Adipose tissue (tissue), 3 donors: Measurements from ENCODE around the gene SELENOM. TPM values are rescaled to one million over a fixed set of nuclear protein-coding genes. Genes with fewer than 3 reads are reported as not detected.
"Not testable (repeated sequence)": the region's sequence is repeated elsewhere in the genome, so short reads cannot be mapped to it uniquely, and the experiment has no call there.

Experiments
- H3K27ac ChIP-seq: one replicate; pipeline ENCODE4 v1.5.1; 2013; ENCODE audit warnings: low read depth, low read length
- WGBS, 3 donors: extraction: QIAGEN DNeasy Blood & Tissue Kit; methylation state at CpG; one replicate each; pipeline ENCODE4 v1.1.7; 2013; 5-methylcytosine and 5-hydroxymethylcytosine counted together
- polyA plus RNA-seq, 3 donors: library from polyadenylated mRNA; stranded (reverse); fragments of 200-250 nt; gene quantifications; one replicate each; pipeline ENCODE4 v1.2.3, GENCODE V29; 2013
- donor health status: healthy with polysubstance abuse.
- donor health status: Bipolar disorder and iron deficiency.
- donor health status: healthy.

SELENOM gene
- polyA plus RNA-seq, 3 donors, result 42.6 to 338 (median 202) TPM

- 49 to 81% (median 68%) methylated on average over 5 to 7 of the region's 7 CpGs for WGBS, 3 donors
- no peak overlapping the region for H3K27ac ChIP-seq
Observed at GRCh38 chr22:31119026-31119717, 11.8 kb upstream of the SELENOM start.

GRCh38 chr22:31118046-31118820, 10.9 kb upstream of the SELENOM start:
- no peak overlapping the region for H3K27ac ChIP-seq
- WGBS, 3 donors, result 72 to 91% (median 84%) methylated on average over 3 of the region's 3 CpGs

GRCh38 chr22:31112547-31113091, 5.3 kb upstream of the SELENOM start:
- WGBS, 3 donors, result 87 to 94% (median 90%) methylated on average over 7 of the region's 7 CpGs

GRCh38 chr22:31107894-31108218, 488 bp upstream of the SELENOM start:
- 0 to 3% (median 1%) methylated on average over 5 of the region's 5 CpGs for WGBS, 3 donors
- no peak overlapping the region for H3K27ac ChIP-seq

More at GRCh38 chr22:31112547-31113091, 5.3 kb upstream of the SELENOM start:
- H3K27ac ChIP-seq, result not testable (repeated sequence)

- WGBS, 3 donors, result 34 to 64% (median 48%) methylated on average over 14 of the region's 14 CpGs
- peak overlapping the region; percentile 10 for H3K27ac ChIP-seq
Observed at GRCh38 chr22:31106731-31107177, 614 bp downstream of the SELENOM start.

- no peak overlapping the region for H3K27ac ChIP-seq
- 37 to 66% (median 48%) methylated on average over 4 of the region's 4 CpGs for WGBS, 3 donors
Observed at GRCh38 chr22:31106001-31106571, 1.3 kb downstream of the SELENOM start.

GRCh38 chr22:31105282-31105929, 2.0 kb downstream of the SELENOM start:
- H3K27ac ChIP-seq, result no peak overlapping the region
- 81 to 84% (median 81%) methylated on average over 11 of the region's 11 CpGs for WGBS, 3 donors

- 39 to 76% (median 75%) methylated on average over 34 to 35 of the region's 35 CpGs for WGBS, 3 donors
- H3K27ac ChIP-seq, result no peak overlapping the region
Observed at GRCh38 chr22:31104869-31105268, 2.5 kb downstream of the SELENOM start.

GRCh38 chr22:31103899-31104694, 3.3 kb downstream of the SELENOM start:
- H3K27ac ChIP-seq, result no peak overlapping the region
- WGBS, 3 donors, result 74 to 85% (median 82%) methylated on average over 33 of the region's 33 CpGs

GRCh38 chr22:31103111-31103510, 4.3 kb downstream of the SELENOM start:
- no peak overlapping the region for H3K27ac ChIP-seq
- WGBS, 3 donors, result 84 to 90% (median 88%) methylated on average over 2 of the region's 2 CpGs

GRCh38 chr22:31102441-31103081, 4.8 kb downstream of the SELENOM start:
- no peak overlapping the region for H3K27ac ChIP-seq
- WGBS, 3 donors, result 70 to 84% (median 76%) methylated on average over 8 of the region's 8 CpGs

- no peak overlapping the region for H3K27ac ChIP-seq
- 93 to 97% (median 93%) methylated on average over 17 to 18 of the region's 18 CpGs for whole genome bisulfite sequencing, 3 donors
Observed at GRCh38 chr22:31100762-31101525, 6.4 kb downstream of the SELENOM start.

- H3K27ac ChIP-seq, result no peak overlapping the region
- 94 to 96% (median 95%) methylated on average over 34 of the region's 34 CpGs for WGBS, 3 donors
Observed at GRCh38 chr22:31099841-31100761, 7.3 kb downstream of the SELENOM start.

- H3K27ac ChIP-seq, result no peak overlapping the region
- 89 to 93% (median 90%) methylated on average over 6 of the region's 6 CpGs for WGBS, 3 donors
Observed at GRCh38 chr22:31099386-31099785, 8.0 kb downstream of the SELENOM start.

- H3K27ac ChIP-seq, result no peak overlapping the region
- WGBS, 3 donors, result 73 to 81% (median 78%) methylated on average over 31 to 36 of the region's 36 CpGs
Observed at GRCh38 chr22:31098632-31099110, 8.7 kb downstream of the SELENOM start.
